Parathyroid adenoma (tissue), 2 donors: ENCODE measurements around the gene ADARB2.

Experiments used
- H2AFZ ChIP-seq: fragments of 300-600 bp; sonication (generic); one replicate; pipeline ENCODE4 v1.7.0; 2017; ENCODE audit warnings: antibody characterized with exemption, mild to moderate bottlenecking
- H3K27ac ChIP-seq: fragments of 300-600 bp; sonication (generic); one replicate; pipeline ENCODE4 v1.7.0; 2017
- H3K27me3 ChIP-seq: fragments of 300-600 bp; sonication (generic); one replicate; pipeline ENCODE4 v1.7.0; 2017; ENCODE audit warnings: low read length; ENCODE audit not compliant: control insufficient read depth, insufficient read depth
- H3K36me3 ChIP-seq: fragments of 300-600 bp; sonication (generic); one replicate; pipeline ENCODE4 v1.7.0; 2017; ENCODE audit warnings: low read length; ENCODE audit not compliant: control insufficient read depth, insufficient read depth
- H3K4me1 ChIP-seq: fragments of 300-600 bp; sonication (generic); one replicate; pipeline ENCODE4 v1.7.0; 2017; ENCODE audit warnings: control low read depth
- H3K4me2 ChIP-seq: fragments of 300-600 bp; sonication (generic); one replicate; pipeline ENCODE4 v1.7.0; 2017; ENCODE audit warnings: low read length
- H3K4me3 ChIP-seq: fragments of 300-600 bp; sonication (generic); one replicate; pipeline ENCODE4 v1.7.0; 2017; ENCODE audit warnings: low read depth, low read length
- H3K79me2 ChIP-seq: fragments of 300-600 bp; sonication (generic); one replicate; pipeline ENCODE4 v1.7.0; 2017; ENCODE audit warnings: control low read depth
- H3K9ac ChIP-seq: fragments of 300-600 bp; sonication (generic); one replicate; pipeline ENCODE4 v1.7.0; 2017; ENCODE audit warnings: mild to moderate bottlenecking
- H3K9me3 ChIP-seq: fragments of 300-600 bp; sonication (generic); one replicate; pipeline ENCODE4 v1.7.0; 2017; ENCODE audit warnings: low read length; ENCODE audit not compliant: control insufficient read depth
- CTCF ChIP-seq: fragments of 300-600 bp; sonication (generic); IDR thresholded peaks from one replicate; pipeline ENCODE4 v1.7.0; 2017; ENCODE audit warnings: antibody characterized with exemption, mild to moderate bottlenecking
- donor health status: primary hyperparathyroidism.

The ADARB2 gene

GRCh38 chr10:1661859-1662437 lies 75.4 kb downstream of the ADARB2 start:
- Histone ChIP-seq H3K4me3 (no peak overlapping the region), H3K9me3 (no peaks in the 10 kb centered on the region), H3K27ac (no peak overlapping the region), H3K4me2 (no peak overlapping the region), H3K9ac (no peak overlapping the region), H3K4me1 (no peaks in the 10 kb centered on the region), H3K27me3 (no peaks in the 10 kb centered on the region), H3K36me3 (no peaks in the 10 kb centered on the region), H3K79me2 (no peaks in the 10 kb centered on the region), H2AFZ (no peak overlapping the region)
- no peak for TF ChIP-seq CTCF

GRCh38 chr10:1661416-1661815 lies 75.9 kb downstream of the ADARB2 start:
- Histone ChIP-seq H2AFZ (no peak overlapping the region), H3K4me1 (no peaks in the 10 kb centered on the region), H3K27ac (no peak overlapping the region), H3K4me3 (no peak overlapping the region), H3K36me3 (no peaks in the 10 kb centered on the region), H3K27me3 (no peaks in the 10 kb centered on the region), H3K9ac (no peak overlapping the region), H3K4me2 (no peak overlapping the region), H3K79me2 (no peaks in the 10 kb centered on the region), H3K9me3 (no peaks in the 10 kb centered on the region)
- no peak for TF ChIP-seq CTCF

GRCh38 chr10:1660815-1661214 lies 76.5 kb downstream of the ADARB2 start:
- Histone ChIP-seq H2AFZ (no peak overlapping the region), H3K27ac (no peak overlapping the region), H3K9me3 (no peaks in the 10 kb centered on the region), H3K79me2 (no peaks in the 10 kb centered on the region), H3K4me3 (no peak overlapping the region), H3K9ac (no peak overlapping the region), H3K4me2 (no peak overlapping the region), H3K36me3 (no peaks in the 10 kb centered on the region), H3K4me1 (no peaks in the 10 kb centered on the region), H3K27me3 (no peaks in the 10 kb centered on the region)
- no peak for TF ChIP-seq CTCF

GRCh38 chr10:1660386-1660785 lies 76.9 kb downstream of the ADARB2 start:
- no peaks in the 10 kb centered on the region for H3K4me1 ChIP-seq
- no peak overlapping the region for H3K4me2 ChIP-seq
- no peak overlapping the region for H3K27ac ChIP-seq
- no peaks in the 10 kb centered on the region for H3K36me3 ChIP-seq
- no peaks in the 10 kb centered on the region for H3K9me3 ChIP-seq
- no peak overlapping the region for H3K4me3 ChIP-seq
- no peak overlapping the region for H3K9ac ChIP-seq
- TF ChIP-seq CTCF, result no peak
- no peaks in the 10 kb centered on the region for H3K27me3 ChIP-seq
- no peaks in the 10 kb centered on the region for H3K79me2 ChIP-seq
- no peak overlapping the region for H2AFZ ChIP-seq

GRCh38 chr10:1659221-1659791 lies 78.0 kb downstream of the ADARB2 start:
- H2AFZ ChIP-seq, result no peak overlapping the region

More at GRCh38 chr10:1659221-1659791, 78.0 kb downstream of the ADARB2 start:
- H3K27me3 ChIP-seq, result no peaks in the 10 kb centered on the region
- no peak overlapping the region for H3K27ac ChIP-seq
- H3K4me1 ChIP-seq, result no peaks in the 10 kb centered on the region
- H3K9me3 ChIP-seq, result no peaks in the 10 kb centered on the region
- H3K4me3 ChIP-seq, result no peak overlapping the region
- no peak overlapping the region for H3K9ac ChIP-seq
- H3K36me3 ChIP-seq, result no peaks in the 10 kb centered on the region
- TF ChIP-seq CTCF, result no peak
- no peaks in the 10 kb centered on the region for H3K79me2 ChIP-seq
- H3K4me2 ChIP-seq, result no peak overlapping the region
